Endothelial cell of umbilical vein (primary cell): ENCODE results near the gene ANAPC16. TPM values are rescaled to one million over a fixed set of nuclear protein-coding genes. Genes with fewer than 3 reads are reported as not detected.
"Not testable (repeated sequence)": the region's sequence is repeated elsewhere in the genome, so short reads cannot be mapped to it uniquely, and the experiment has no call there.

Experiments
- BruUV-seq: library from RNA; stranded (reverse); fragments of 400-500 nt; replicated peaks from 2 replicates; lab custom pipeline; 2021; lab: Mats Ljungman, UMichigan
- CTCF ChIA-PET: fragments of 300-600, 350-600 bp; sonication (Branson Sonifier 250); formaldehyde crosslinking; loops from one replicate; lab custom pipeline; 2021; ENCODE audit warnings: antibody characterized with exemption, inconsistent platforms; lab: Charles Lee
- POLR2A ChIA-PET: fragments of 300-600, 350-600 bp; sonication (Branson Sonifier 250); formaldehyde crosslinking; loops from one replicate; lab custom pipeline; 2021; ENCODE audit warnings: antibody characterized with exemption, inconsistent platforms; lab: Charles Lee
- DNase-seq: peaks from one replicate; pipeline ENCODE4 v3.0.0-alpha.2; 2011; ENCODE audit warnings: low read depth, low spot score
- FAIRE-seq: peaks from 2 replicates; lab custom pipeline; 2011; peaks lifted over from hg19 to GRCh38; lab: Jason Lieb, UNC
- H2AFZ ChIP-seq: 2 replicates; pipeline ENCODE4 v1.6.0; 2012; ENCODE audit warnings: low read depth, low read length, control low read depth, inconsistent platforms
- H3K27ac ChIP-seq: 2 replicates; pipeline ENCODE4 v1.5.1; 2011; ENCODE audit warnings: low read depth, mild to moderate bottlenecking, control low read depth, low read length, moderate library complexity; ENCODE audit not compliant: insufficient read depth
- H3K27me3 ChIP-seq, 2 experiments: 2 replicates each; pipeline versions ENCODE4 v1.6.0 to v1.6.1; 2011; ENCODE audit warnings: low read length in 2 of 2, mixed read lengths in 1 of 2; ENCODE audit not compliant: control insufficient read depth in 2 of 2, insufficient read depth in 2 of 2
- H3K36me3 ChIP-seq, 2 experiments: 2 replicates in 1 of 2; 3 replicates in 1 of 2; pipeline ENCODE4 v1.5.1; 2011; ENCODE audit warnings: low read length in 2 of 2, mild to moderate bottlenecking in 1 of 2, moderate library complexity in 1 of 2; ENCODE audit not compliant: control insufficient read depth in 2 of 2, insufficient read depth in 2 of 2; ENCODE audit errors: extremely low read depth in 1 of 2
- H3K4me1 ChIP-seq: 3 replicates; pipeline ENCODE4 v1.5.1; 2011; ENCODE audit warnings: mild to moderate bottlenecking, low read length; ENCODE audit not compliant: control insufficient read depth, insufficient read depth; ENCODE audit errors: extremely low read depth
- H3K4me2 ChIP-seq: 2 replicates; pipeline ENCODE4 v1.6.1; 2011; ENCODE audit warnings: low read length, control low read depth, mixed read lengths; ENCODE audit not compliant: insufficient read depth
- H3K4me3 ChIP-seq, 3 experiments: fragments of 200-600 bp in 1 of 3; sonication (generic), shearing (Covaris generic) in 1 of 3; replicated peaks in 1 of 3; 2 replicates each; pipeline ENCODE4 v1.5.1; 2011 to 2016; ENCODE audit warnings: control low read depth in 3 of 3, low read length in 3 of 3, mild to moderate bottlenecking in 2 of 3, inconsistent platforms in 1 of 3, low read depth in 1 of 3, moderate library complexity in 1 of 3; ENCODE audit not compliant: insufficient read depth in 1 of 3
- H3K79me2 ChIP-seq: 2 replicates; pipeline ENCODE4 v1.6.0; 2012; ENCODE audit warnings: low read length, inconsistent platforms; ENCODE audit not compliant: control insufficient read depth, insufficient read depth
- H3K9ac ChIP-seq: replicated peaks from 2 replicates; pipeline ENCODE3; 2011; ENCODE audit warnings: low read length, control low read depth; ENCODE audit not compliant: insufficient read depth; ENCODE audit errors: extremely low read depth
- H3K9me1 ChIP-seq: replicated peaks from 3 replicates; pipeline ENCODE4 v1.6.0; 2011; ENCODE audit warnings: mild to moderate bottlenecking, low read length; ENCODE audit not compliant: control insufficient read depth, insufficient read depth; ENCODE audit errors: extremely low read depth
- H3K9me3 ChIP-seq: replicated peaks from 2 replicates; pipeline ENCODE4 v1.5.1; 2012; ENCODE audit warnings: low read length, inconsistent platforms; ENCODE audit not compliant: control insufficient read depth, insufficient read depth
- H4K20me1 ChIP-seq: replicated peaks from 2 replicates; pipeline ENCODE3; 2011; ENCODE audit warnings: mild to moderate bottlenecking, low read length; ENCODE audit not compliant: control insufficient read depth, insufficient read depth; ENCODE audit errors: extremely low read depth
- dilution Hi-C: fragments of 300-500 bp; cut with MboI; formaldehyde crosslinking; loops from one replicate; pipeline ENCODE4 v1.15.0; 2019; ENCODE audit warnings: low sequenced_read_pairs; ENCODE audit not compliant: extremely low pct_ligation_motif_present
- intact Hi-C: fragments of 100-400 bp; cut with micrococcal nuclease; formaldehyde crosslinking; loops from one replicate; pipeline ENCODE4 v1.10.0; 2022
- polyA plus RNA-seq, 4 experiments: library from polyadenylated mRNA; depleted of rRNA in 3 of 4; stranded (reverse) in 3 of 4; unstranded in 1 of 4; fragments of >200 nt; gene quantifications; 2 replicates each; pipeline versions ENCODE4 v1.2.1 to v1.2.3, GENCODE V29; 2011 to 2012; ENCODE audit warnings: missing spikeins in 1 of 4
- total RNA-seq: library from RNA; stranded (reverse); gene quantifications from 2 replicates; pipeline ENCODE4 v1.2.3, GENCODE V29; 2021

The ANAPC16 gene
- total and polyA plus RNA-seq, 2 donors (not counting 3 experiments of a cell fraction or from before 2014, with no cell fraction given), result 38.1 to 44.4 TPM

GRCh38 chr10:72211381-72211780 is 4.4 kb upstream of the ANAPC16 start:
- BruUV-seq, H3K79me2 ChIP-seq, H3K4me3 ChIP-seq, DNase-seq, dilution Hi-C loops, H3K36me3 ChIP-seq, H3K9me3 ChIP-seq, H4K20me1 ChIP-seq, H3K4me2 ChIP-seq, H3K9ac ChIP-seq, H3K4me1 ChIP-seq, H3K27ac ChIP-seq, H2AFZ ChIP-seq, H3K9me1 ChIP-seq, H3K27me3 ChIP-seq, FAIRE-seq, intact Hi-C loops: not testable (repeated sequence)
- CTCF ChIA-PET, result interaction anchor here (1.2 kb wide), 1 partner anchor 85 kb away, joined by 3 read pairs; no protein-coding TSS in a partner anchor
- POLR2A ChIA-PET, result interaction anchor here (0.6 kb wide), 1 partner anchor 396 kb away, joined by 4 read pairs; no protein-coding TSS in a partner anchor

DNA sequence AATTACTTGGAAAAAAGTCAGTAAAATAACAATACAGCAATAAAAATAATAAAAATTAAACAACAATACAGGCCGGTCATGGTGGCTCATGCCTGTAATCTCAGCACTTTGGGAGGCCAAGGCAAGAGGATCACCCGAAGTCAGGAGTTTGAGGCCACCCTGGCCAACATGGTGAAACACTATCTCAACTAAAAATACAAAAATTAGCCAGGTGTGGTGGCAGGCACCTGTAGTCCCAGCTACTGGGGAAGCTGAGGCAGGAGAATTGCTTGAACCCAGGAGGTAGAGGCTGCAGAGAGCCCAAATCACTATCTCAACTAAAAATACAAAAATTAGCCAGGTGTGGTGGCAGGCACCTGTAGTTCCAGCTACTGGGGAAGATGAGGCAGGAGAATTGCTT is 4.0 kb upstream of the ANAPC16 start:
- H3K4me1 ChIP-seq, DNase-seq, H3K9ac ChIP-seq, H3K36me3 ChIP-seq, H3K9me1 ChIP-seq, POLR2A ChIA-PET, dilution Hi-C loops, intact Hi-C loops, H4K20me1 ChIP-seq, H3K27me3 ChIP-seq, H3K27ac ChIP-seq, H3K4me3 ChIP-seq, H2AFZ ChIP-seq, H3K79me2 ChIP-seq, FAIRE-seq, H3K9me3 ChIP-seq, H3K4me2 ChIP-seq, BruUV-seq: not testable (repeated sequence)
- CTCF ChIA-PET, result interaction anchor here (1.2 kb wide), 1 partner anchor 86 kb away, joined by 3 read pairs; no protein-coding TSS in a partner anchor
